NAMALWA (cell line): ENCODE results near the gene LTO1.

Experiments used
- DNase-seq: peaks from one replicate; pipeline ENCODE4 v3.0.0-alpha.2; 2015; ENCODE audit warnings: low spot score

LTO1 gene

GRCh38 chr11:69677749-69678148, 2.6 kb upstream of the LTO1 start:
- DNase-seq, result no peak

- no peak for DNase-seq
Observed at GRCh38 chr11:69674267-69674885, 777 bp downstream of the LTO1 start.

GRCh38 chr11:69671734-69672465, 3.3 kb downstream of the LTO1 start:
- peak; percentile 19 for DNase-seq

DNA sequence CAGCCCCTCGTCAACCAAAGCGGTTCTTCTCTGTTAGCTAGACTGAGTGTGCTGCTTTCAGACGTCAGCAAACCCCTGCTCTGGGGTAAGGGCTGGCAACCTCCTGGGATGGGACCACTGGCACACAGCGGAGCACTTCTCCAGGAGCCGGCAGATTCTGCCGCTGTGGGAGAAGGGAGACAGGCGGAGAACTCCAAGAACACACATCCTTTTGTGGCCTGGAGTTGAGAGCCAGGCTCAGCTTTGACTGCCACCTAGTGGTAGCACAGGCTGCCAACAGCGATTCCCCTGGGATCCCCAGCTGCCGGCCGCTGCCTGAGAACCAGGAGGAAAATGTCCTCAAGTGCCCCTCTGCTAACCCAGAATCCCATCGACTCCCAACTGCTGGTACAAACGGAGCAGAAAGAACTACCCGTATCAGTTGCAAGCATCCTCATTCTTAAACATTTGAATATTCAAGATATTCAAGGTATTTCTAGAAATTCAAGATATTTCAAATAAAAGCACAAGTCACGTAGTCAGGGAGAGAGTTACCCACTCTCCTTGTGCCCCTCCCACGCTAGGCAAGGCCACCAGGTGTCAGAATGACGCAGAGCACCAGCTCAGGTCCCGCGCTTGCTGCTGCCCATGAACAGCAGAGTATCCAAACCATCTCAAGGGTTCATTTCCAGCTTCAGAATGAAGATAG, 4.9 kb downstream of the LTO1 start:
- DNase-seq, result peak; percentile 76

DNA sequence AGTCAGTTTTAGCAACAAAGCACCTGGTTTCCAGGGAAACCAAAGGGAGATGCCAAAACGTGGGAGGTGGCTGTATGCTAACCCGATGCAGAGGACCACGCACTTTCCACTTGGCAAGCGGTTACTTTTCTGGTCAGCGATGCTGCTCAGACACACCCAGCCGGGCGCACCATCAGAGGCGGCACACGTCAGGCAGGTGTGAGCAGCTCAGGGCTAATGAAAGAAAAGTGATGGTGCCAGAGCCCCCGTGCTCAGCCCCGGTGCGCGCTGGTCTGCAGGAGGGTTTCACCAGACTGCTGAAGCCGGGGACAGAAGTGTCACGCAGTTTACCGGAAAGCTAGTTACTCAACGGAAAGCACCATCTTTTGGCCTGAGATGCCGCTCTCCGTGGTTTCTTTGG, 5.7 kb downstream of the LTO1 start:
- no peak for DNase-seq

- DNase-seq, result no peak
Observed at GRCh38 chr11:69667619-69668604, 7.2 kb downstream of the LTO1 start.

- no peak for DNase-seq
Observed at GRCh38 chr11:69666752-69667536, 8.2 kb downstream of the LTO1 start.

- no peak for DNase-seq
Observed at GRCh38 chr11:69666261-69666660, 8.9 kb downstream of the LTO1 start.

GRCh38 chr11:69665669-69666068, 9.5 kb downstream of the LTO1 start:
- no peak for DNase-seq

GRCh38 chr11:69664901-69665300, 10.3 kb downstream of the LTO1 start:
- no peak for DNase-seq

- DNase-seq, result no peak
Observed at GRCh38 chr11:69664103-69664775, 10.9 kb downstream of the LTO1 start.

GRCh38 chr11:69663326-69663725, 11.8 kb downstream of the LTO1 start:
- no peak for DNase-seq

DNA sequence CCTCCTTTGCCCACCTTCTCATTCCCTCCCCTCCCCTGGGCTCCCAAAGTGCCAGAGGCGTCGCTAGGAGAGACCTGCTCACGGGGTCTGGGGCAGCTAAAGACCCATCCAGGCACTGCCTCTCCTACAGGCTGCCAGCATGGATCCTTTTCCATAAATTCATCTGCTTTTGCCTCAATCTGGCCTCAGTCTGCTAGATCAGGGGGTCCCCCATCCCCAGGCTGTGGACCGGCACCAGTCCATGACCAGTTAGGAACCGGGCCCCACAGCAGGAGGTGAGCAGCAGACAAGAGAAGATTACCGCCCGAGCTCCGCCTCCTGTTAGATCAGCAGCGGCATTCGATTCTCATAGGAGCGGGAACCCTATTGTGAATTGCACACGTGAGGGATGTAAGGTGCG, 12.3 kb downstream of the LTO1 start:
- DNase-seq, result no peak

DNA sequence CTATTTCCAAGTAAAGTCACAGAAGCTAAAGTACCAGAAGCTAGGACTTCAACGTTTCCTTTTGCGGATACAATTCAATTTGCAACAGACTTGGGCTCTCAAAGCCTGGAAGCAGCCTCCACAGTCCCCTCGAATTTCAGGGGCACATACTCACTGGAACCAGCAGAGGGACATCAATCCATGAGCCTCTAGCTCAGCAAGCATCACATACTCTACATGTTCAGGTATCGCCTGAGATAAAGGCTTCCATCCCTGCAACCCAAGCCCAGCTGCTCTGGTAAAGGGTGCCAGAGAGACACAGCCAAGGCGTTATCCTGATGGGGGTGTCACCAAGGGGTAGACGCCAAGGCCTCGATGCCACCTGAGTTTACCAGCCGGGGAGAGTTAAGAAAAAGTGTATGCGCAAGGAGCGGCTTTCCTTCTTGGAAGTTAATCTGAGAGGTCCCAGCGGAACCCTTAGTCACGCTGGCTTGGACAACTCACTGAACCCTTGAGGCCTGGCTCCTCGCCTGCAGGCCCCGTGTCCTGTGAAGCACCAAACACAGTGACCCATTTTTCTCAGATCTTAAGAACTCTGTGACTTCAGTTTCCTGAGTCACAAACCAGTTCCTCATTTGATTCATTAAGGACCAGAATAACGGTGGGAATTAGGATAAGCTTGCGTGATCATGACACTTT, 13.0 kb downstream of the LTO1 start:
- peak; percentile 37 for DNase-seq

GRCh38 chr11:69661413-69661715, 13.8 kb downstream of the LTO1 start:
- no peak for DNase-seq

DNA sequence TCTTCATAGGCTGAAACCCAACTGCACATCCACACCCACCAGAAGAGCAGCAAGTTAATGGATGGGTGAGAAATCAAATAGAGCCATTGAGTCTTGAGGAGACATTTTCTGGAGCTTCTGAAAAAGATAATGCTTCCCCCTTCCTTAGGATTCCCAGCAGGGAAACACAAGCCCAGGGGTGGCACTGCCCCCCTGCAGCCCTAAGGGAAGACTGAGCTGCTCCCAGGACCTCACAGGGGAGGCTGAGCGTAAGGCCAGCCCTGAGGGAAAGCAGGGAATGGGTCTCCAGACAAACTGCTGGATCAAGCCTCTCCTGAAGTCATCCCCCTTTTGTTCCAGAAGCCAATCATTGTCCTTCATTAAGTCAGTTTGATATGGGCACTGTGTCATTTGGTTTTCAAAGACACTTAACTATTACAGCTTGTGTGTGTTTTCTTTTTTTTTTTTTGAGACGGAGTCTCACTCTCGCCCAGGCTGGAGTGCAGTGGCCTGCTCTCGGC, 15.1 kb downstream of the LTO1 start:
- DNase-seq, result no peak

DNA sequence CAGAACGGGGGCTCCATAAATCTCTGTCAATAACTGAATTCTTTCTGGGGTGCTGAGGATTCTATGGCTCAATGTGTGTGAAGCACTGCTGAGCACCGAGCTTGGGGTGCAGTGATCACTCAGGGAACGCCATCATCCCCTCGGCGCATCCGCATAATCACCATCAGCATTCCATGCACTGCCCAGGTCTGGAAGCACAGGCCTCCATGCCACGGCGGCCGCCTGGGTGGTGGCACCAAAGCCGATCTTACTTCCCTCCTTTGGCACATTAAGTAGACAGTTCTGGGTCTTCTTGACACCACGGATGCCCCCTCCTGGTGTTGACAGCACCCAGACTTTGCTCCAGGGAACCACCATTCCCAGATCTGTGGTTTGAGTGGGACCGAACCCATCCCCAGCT, 15.6 kb downstream of the LTO1 start:
- DNase-seq, result no peak

DNA sequence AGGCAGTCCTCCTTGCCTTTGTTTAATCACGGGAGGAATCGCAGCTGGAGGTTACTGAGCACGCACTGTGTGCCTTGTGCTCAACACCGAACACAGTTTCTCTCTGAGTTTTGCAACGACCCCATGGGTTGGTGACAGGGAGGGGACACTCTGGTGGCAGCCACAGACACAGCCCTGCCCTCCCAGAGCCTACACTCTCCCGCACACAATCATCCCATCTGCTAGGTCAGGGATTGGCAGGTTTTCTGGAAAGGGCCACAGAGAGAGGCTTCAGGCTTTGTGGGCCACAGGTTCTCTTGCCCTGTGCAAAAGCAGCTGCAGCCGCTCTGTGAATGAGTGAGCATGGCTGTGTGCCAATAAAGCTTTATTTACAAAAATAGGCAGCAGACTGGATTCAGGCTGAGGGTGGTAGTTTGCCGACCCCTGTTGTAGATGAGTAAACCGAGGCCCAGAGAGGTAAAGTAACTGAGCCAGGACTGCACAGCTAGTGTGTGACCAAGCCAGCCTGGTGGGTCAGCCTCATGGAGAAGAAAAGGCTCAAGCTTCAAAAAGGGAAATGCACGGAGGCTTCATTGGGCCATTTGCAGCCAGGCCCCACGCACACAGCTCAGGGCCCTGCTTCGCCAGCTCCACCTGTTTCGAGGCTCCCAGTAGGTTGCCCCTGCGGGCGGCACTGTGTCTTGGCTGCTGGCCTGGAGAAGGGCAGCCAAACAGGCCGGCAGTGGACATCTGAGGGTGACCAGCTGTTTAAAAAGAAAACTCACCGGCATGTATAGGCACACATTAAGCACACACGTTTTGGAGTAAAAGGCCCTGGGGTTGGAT, 16.3 kb downstream of the LTO1 start:
- DNase-seq, result no peak

DNA sequence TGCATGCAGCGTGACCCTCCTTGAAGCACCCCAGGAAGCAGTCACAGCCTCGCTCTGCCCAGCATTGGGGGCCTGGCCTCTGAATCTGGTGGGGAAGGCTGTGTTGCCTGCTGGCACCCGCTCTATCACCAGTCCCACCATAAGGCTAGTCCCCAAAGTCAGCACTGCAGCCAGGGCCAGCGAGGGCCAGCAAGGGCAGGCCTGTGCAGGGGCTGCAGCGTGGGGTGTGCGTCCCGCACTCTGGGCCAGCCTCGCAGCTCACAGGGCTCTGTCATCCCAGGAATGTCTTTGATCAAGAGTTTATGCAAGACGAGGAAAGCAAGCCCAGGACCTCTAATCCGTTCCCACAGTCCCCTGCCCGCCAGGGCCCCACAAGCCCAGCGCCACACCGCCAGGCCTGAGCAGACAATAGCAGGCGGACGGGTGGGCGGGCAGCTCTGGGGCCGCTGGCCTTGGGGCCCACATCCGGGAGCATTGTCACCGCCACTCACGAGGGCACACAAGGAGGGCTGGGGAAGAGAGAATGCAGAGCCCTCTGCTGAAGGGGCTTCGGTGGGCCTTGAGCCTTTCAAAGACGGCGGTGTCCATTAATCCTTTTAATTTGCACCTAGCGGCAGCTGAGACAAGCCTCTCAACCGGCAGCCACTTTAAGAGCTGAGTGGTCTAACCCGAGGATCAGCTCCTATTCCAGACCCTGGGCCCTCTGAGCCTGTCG, 17.1 kb downstream of the LTO1 start:
- DNase-seq, result no peak
